Lower leg skin (tissue), 4 donors: ENCODE measurements around the gene CARD8. TPM values are rescaled to one million over a fixed set of nuclear protein-coding genes. Genes with fewer than 3 reads are reported as not detected.
"Not testable (repeated sequence)": the region's sequence is repeated elsewhere in the genome, so short reads cannot be mapped to it uniquely, and the experiment has no call there.

ENCODE experiments used
- DNase-seq, 2 donors: peaks; one replicate each; pipeline ENCODE4 v3.0.0-alpha.2; 2019; ENCODE audit warnings: low spot score in 2 of 2
- H3K4me3 ChIP-seq: fragments of 200-600 bp; sonication (generic); 2 replicates; pipeline ENCODE4 v1.5.1; 2017; ENCODE audit warnings: mild to moderate bottlenecking, low read depth; ENCODE audit not compliant: poor library complexity, severe bottlenecking
- CTCF ChIP-seq, 3 donors: fragments of 450-650 bp; IDR thresholded peaks; one replicate each; pipeline ENCODE4 v1.5.1; 2016; ENCODE audit warnings: antibody characterized with exemption in 3 of 3, mild to moderate bottlenecking in 3 of 3, moderate library complexity in 2 of 3
- POLR2A ChIP-seq, 2 donors: fragments of 450-650 bp; IDR thresholded peaks; one replicate each; pipeline ENCODE4 v1.6.1; 2016 to 2017; ENCODE audit warnings: antibody characterized with exemption in 2 of 2, mild to moderate bottlenecking in 1 of 2, moderate library complexity in 1 of 2
- WGBS, 2 donors: methylation state at CpG; one replicate each; pipeline ENCODE4 v1.1.5; 2018; 5-methylcytosine and 5-hydroxymethylcytosine counted together
- intact Hi-C: fragments of 100-400 bp; cut with DNase I; formaldehyde crosslinking; loops from one replicate; pipeline ENCODE4 v1.15.0; 2023; ENCODE audit warnings: low total_unique reads
- total RNA-seq, 4 donors: library from RNA; depleted of rRNA; stranded (reverse); fragments of >200 nt; gene quantifications; one replicate each; pipeline ENCODE4 v1.1.0, GENCODE V29; 2016

Gene CARD8
- total RNA-seq, 4 donors from 2014 or later: 9.3 to 14.1 (median 11.1) TPM

- TF ChIP-seq CTCF (IDR thresholded peaks at IDR 0.05) (no peak), POLR2A (IDR thresholded peaks at IDR 0.05) (no peak)
- DNase-seq: no peak
- H3K4me3 ChIP-seq: no peak overlapping the region
- intact Hi-C loops: no loop called here
- WGBS, 2 donors: 96 to 97% methylated on average over 3 of the region's 3 CpGs
These were observed 8.5 kb downstream of the CARD8 start for GRCh38 chr19:48247212-48247611.

- no peak for DNase-seq
- no peak overlapping the region for H3K4me3 ChIP-seq
- whole genome bisulfite sequencing, 2 donors: 84 to 87% methylated on average over 5 of the region's 5 CpGs
- intact Hi-C loops: no loop called here
- TF ChIP-seq POLR2A (IDR thresholded peaks at IDR 0.05): no peak
- no peak for TF ChIP-seq CTCF (IDR thresholded peaks at IDR 0.05)
These were observed 9.6 kb downstream of the CARD8 start for GRCh38 chr19:48246101-48246500.

- DNase-seq: no peak
- TF ChIP-seq CTCF (IDR thresholded peaks at IDR 0.05) (no peak), POLR2A (IDR thresholded peaks at IDR 0.05) (no peak)
- intact Hi-C loops: no loop called here
- 70 to 71% methylated on average over 5 of the region's 5 CpGs for WGBS, 2 donors
- no peak overlapping the region for H3K4me3 ChIP-seq
These were observed 11.4 kb downstream of the CARD8 start for GRCh38 chr19:48244281-48244680.

GRCh38 chr19:48241771-48242170 lies 13.9 kb downstream of the CARD8 start:
- WGBS, 2 donors: 94 to 98% methylated on average over 6 of the region's 6 CpGs
- H3K4me3 ChIP-seq, DNase-seq, intact Hi-C loops: not testable (repeated sequence)

- DNase-seq: no peak
- H3K4me3 ChIP-seq: no peak overlapping the region
- WGBS, 2 donors: 94 to 95% methylated on average over 9 of the region's 9 CpGs
- TF ChIP-seq POLR2A (IDR thresholded peaks at IDR 0.05) (no peak), CTCF (IDR thresholded peaks at IDR 0.05) (no peak)
- intact Hi-C loops: no loop called here
These were observed 16.1 kb downstream of the CARD8 start for GRCh38 chr19:48239582-48240141.

GRCh38 chr19:48239120-48239519 lies 16.6 kb downstream of the CARD8 start:
- intact Hi-C loops: no loop called here
- WGBS, 2 donors: 81 to 93% methylated on average over 6 of the region's 6 CpGs
- TF ChIP-seq CTCF (IDR thresholded peaks at IDR 0.05): no peak
- no peak for TF ChIP-seq POLR2A (IDR thresholded peaks at IDR 0.05)
- no peak overlapping the region for H3K4me3 ChIP-seq
- no peak for DNase-seq
